Stimulated activated CD8-positive, alpha-beta memory T cell treated with anti-CD3 and anti-CD28 coated beads, Interleukin-2, amount 100 ng/mL, for 1 hour (primary cell): ENCODE measurements around the gene NDUFS6.
A peak's percentile ranks its signal among the peaks of the same experiment; 100 is the strongest.

Source experiments
- DNase-seq, 2 donors: peaks; one replicate each; pipeline ENCODE4 v3.0.0-alpha.2; 2020; ENCODE audit warnings: low read depth in 2 of 2

The NDUFS6 gene

GRCh38 chr5:1801222-1801966 is at the start of gene NDUFS6:
Gene NDUFS6, plus strand, starts transcription at chr5:1801407. Its CDS starts 11 bp downstream, at chr5:1801418.
- peak; percentile 59 for DNase-seq

- DNase-seq, result no peak
Measured at GRCh38 chr5:1751864-1752822, 49.1 kb upstream of the NDUFS6 start.

GRCh38 chr5:1752881-1753280 is 48.3 kb upstream of the NDUFS6 start:
- no peak for DNase-seq

DNA sequence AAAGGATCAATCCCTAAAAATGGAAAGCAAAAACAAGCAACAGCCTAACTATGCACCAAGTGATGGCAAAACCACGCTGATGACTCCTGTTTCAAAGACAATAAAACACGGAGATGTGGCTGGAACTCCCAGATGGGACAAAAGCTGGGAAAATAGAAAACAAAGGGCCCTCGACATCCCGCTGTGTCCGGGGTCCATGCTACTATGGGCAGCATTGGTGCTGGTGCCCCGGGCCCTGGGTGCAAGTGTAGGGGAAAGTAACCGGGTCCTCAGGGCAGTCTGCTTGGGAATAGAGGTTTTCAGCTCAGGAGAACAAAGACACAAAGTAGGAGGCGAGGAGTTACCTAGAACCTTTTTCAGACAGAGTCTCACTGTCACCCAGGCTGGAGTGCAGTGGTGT is 47.7 kb upstream of the NDUFS6 start:
- DNase-seq, result no peak

- DNase-seq, result no peak
Measured at GRCh38 chr5:1754531-1755220, 46.5 kb upstream of the NDUFS6 start.

DNA sequence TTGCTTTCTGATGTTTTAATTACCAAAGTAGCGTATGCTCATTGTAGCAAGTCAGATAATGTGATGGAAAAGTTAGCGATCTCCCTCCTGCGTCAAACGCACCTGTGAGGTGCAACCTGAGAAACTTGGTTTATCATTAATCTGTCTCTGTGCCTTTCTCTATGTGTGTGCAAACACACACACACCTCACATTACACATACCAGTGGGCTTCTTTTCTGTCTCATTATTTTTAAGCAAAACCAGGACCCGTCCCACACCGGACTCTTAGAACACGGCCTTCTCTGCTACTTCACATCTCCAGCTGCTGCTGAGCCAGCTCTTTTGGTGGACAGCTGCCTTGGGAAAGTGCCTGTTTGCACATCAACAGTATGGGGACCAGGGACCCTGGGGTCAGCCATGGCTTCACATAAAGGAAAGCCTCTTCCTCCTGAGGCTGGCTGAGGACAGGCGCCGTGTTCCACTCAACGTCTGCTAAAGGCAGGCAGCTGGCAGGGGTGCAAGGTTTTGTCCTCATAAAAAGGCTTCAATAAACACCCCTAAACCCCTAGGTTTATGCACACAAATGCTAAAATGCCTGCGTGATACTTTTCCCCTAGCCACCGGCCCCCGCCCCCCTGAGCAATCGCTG is 45.8 kb upstream of the NDUFS6 start:
- DNase-seq, result no peak

- no peak for DNase-seq
Measured at GRCh38 chr5:1756481-1756880, 44.7 kb upstream of the NDUFS6 start.

DNA sequence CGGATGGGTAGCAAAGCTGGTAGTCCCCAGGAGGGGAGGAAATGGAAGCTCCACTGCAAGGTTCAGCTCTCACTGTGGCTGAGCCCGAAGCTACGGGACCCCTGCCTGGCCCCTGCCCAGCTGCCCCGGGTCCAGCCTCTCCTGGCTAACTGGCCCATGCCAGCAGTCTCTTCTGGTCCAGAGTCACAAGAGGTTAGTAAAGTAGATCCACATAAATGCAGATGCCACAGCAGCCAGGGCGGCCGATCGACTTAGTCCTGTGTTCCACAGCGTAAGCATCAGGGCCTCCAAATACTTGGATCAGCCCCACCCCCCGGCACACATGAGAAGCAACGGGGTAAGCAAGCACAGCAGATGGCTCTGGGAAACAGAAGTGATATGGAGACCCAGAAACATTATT is 43.7 kb upstream of the NDUFS6 start:
- no peak for DNase-seq

DNA sequence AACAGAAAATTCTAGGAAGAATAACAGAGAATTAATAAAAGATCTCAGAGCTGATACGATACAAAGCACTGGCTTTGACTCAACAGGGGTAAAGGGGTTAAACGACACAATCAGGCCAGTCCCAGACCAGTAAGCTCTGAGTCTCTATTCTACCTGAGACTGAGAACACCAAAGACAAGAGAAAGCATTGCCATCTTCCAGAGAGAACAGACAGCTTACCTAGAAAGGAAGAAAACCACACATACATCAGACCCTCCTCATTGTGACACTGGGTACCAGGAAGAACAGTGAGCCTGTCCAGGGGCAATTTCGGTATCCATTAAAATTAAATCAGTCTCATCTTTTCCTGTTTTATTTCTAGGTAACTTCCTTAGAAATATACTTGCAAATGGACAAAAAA is 42.6 kb upstream of the NDUFS6 start:
- DNase-seq, result no peak

DNA sequence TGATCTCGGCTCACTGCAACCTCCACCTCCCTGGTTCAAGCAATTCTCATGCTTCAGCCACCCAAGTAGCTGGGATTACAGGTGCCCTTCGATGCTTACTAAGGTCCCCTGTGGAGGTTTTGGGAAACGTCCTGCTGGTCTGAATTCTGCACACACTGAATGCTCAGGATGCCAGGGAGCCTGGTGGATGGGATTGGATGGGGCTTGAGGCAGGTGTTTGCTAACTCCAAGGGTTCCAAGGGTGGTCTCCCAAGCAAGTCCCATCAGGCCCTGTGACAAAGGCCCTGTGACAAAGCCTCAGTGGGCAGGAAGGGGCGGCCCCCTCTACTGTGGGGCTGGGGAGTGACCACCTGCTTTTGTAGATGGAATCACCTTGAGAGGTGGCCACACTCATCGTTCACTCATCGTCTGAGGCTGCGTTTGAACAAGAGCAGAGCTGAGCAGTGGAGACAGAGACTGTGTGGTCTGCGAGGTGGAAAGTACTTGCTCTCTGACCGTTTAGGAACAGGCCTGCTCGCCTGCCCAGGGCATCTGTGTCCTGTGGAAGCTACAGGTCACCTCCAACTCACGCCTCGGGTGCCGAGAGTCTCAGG is 41.7 kb upstream of the NDUFS6 start:
- no peak for DNase-seq

GRCh38 chr5:1760231-1760630 is 41.0 kb upstream of the NDUFS6 start:
- no peak for DNase-seq

DNA sequence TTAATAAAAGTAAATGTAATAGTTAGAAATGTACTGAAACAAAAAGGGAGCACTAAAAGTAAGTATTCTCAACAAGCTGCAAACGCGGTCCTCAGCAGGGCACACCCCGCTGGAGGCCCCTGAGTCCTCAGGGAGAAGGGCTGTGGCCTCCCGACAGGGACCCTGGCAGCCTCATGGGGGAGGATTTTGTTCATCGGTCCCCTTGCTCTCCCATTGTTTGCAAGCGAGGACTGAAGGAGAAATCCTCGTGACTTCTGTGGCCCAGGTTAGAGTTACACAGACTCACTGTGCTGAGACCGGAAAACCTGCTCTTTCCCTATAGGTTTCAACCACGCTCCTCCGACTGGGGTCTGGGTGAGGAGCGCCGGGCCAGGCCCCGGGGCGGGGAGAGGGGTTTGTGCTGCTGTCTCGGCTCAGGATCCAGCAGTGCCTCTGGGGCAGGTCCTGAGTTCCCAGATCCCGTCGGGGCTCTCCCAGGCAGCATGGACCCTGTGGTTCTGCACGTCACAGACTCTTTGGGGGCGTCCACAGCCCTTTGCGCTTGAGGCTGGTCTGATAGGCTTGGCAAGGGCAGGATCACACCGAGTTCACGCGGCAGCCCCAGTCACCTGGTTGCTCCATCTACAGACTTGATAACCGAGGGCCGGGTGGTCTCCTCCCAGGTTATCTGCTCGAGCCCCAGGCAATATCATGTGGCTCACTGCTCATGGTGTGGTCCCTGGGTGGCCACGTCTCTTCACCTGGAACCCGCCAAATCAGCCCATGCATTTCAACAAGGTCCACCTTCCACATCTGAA is 40.4 kb upstream of the NDUFS6 start:
- no peak for DNase-seq

DNA sequence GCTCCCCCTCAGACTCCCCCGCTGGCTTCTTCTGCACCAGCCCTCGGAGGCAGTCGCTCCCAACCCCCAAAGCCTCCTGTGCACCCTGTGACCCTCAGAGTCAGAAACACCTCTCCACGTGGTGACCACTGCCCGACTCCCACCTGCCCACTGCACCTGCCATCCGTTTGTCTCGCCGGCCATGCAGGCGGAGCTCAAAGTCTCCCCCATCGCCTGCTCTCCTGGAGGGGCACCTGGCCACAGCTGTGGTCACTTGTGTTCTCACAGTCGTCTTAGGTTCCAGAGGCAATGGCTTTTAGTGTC is 39.8 kb upstream of the NDUFS6 start:
- no peak for DNase-seq

DNA sequence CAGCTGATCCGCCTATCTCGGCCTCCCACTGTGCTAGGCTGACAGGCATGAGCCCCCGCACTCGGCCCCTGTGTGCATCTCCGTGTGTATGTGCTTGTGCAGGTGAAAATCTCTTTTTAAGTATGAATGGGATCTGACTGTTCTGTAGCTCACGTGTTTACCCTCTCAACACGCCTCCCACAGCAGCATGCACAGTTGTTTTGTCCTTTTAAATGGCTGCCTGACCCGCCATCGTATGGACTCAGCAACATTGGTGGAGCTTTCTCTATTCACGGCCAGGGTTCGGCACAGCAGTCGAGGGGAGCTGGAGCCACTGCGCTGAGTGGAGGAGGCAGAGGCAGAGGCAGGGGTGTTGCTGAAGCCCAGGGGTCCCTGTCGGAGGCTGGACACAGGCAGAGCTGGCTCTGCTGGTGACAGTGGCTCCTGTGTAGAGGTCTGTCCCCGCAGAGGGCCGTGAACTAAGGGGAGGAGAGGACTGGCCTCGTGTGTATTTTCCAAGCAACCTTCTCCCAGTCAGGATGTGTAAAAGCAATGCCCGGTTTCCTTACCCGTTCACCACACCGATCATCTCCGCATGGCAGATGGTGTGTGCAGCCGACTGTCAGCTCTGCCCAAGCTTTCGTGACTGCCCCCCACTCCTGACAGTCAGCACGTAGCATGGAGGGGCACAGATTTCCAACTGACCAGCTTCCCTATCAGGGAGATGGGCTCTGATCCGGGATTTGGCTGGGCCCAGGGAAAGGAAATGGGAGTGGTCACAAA is 38.9 kb upstream of the NDUFS6 start:
- DNase-seq, result no peak

DNA sequence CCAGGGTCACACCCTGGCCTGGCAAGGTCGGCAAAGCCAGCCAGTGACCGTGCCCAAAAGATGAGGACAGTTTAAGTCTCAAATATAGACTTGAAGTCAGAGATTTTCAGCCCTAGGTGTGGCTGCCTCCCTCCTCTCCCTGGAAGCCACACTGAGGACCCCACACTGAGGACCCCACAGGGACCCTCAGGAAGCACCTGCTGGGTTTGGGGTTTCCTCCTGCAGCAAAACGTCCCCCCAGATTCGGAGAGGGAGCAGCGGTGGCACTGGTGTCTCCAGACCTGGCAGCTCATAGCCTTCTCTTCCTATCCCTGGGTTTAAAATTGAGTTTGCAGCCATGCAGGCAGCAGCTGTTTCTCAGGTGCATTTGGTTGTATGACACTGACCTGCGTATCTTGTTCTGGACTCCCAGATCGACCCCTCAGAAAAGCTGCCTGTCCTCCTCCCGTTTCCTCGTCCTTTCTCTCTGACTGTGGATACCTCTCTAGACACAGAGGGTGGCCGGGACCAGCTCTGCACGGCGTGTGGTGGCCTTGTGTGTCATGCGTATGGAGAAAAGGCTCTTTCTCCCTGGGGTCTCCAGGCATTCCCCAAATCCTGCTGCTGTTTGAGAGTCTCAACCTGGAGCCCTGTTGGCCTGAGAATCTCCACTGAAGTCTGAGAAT is 38.2 kb upstream of the NDUFS6 start:
- no peak for DNase-seq

DNA sequence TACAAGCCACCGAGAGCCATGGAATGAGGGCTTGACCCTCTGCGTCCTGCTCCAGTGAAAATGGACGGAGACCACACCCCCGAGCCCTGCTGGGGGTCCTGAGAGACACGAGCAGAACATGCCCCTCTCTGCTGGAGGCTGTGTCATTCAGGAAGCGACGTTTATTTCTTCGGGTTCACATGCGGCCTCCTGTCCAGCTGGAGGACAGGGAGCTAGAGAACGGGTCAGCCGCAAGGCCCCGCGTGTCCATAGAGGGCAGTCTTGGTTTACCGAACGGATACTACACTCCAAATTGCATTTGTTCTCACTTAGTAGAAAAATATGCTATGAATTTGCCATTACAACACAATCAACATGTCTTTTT is 37.7 kb upstream of the NDUFS6 start:
- peak in 1 of 2 donors; percentile 7 for DNase-seq

- no peak for DNase-seq
Measured at GRCh38 chr5:1763960-1764605, 37.1 kb upstream of the NDUFS6 start.

GRCh38 chr5:1764606-1764960 is 36.6 kb upstream of the NDUFS6 start:
- no peak for DNase-seq
